ENCODE data around the gene ACOT7.

The ACOT7 gene

DNA sequence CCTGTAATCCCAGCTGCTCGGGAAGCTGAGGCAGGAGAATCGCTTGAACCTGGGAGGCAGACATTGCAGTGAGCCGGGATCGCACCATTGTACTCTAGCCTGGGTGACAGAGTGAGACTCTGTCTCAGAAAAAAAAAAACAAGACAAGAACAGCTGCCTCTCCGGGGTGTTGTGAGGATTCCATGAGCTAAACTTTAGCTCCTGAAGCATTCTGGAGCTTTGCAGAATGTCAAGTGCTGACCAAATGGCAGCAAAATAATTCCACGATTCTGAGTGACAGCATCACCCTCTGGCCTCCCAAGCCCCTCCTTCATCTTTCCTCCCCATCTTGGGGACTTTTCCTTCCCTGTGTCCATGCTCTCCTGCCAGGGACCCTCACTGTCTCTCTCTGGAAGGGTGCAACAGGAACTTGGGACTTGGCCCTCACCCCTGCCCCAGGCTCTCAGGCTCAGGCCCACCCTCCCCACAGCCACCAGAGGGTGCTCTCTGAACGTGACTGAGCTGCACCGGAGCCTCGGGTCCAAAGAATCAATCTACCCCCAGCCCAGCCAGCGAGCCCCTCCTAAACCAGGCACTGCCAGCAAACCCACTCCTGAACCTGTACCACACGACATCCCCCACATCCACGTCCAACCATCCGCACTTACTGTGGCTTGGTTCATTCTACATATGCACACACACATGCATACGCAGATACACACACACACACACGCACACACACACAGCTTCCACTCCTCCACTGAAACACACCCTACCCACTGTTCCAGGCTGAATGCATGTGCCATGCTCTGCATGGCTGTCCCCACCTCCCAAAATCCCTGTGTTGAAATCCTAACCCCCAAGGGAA, 45.7 kb downstream of the ACOT7 start:
- peak; percentile 41 to 55 (median 46) for DNase-seq (ENCODE audit: low read depth in 3 of 3)

DNA sequence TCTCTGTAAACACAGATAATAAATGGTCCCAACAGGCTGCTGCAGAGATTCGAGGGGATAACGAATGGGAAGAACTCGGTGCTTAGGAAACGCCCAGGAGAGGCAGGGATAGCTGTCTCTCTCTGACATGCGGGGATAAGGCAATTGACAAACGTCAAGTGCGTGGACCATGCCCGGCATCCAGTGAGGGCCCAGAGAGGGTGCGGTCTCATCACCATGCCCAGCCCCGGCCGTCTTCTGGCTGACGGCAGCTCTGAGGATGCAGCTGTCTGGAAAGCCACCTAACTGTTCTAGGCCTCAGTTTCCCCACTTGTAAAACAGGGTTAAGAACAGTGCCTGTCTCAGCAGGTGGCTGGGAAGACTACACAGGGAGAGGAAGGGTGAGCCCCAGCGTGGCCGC, 48.1 kb downstream of the ACOT7 start:
- no peak for DNase-seq (ENCODE audit: low read depth in 3 of 3)

GRCh38 chr1:6345009-6345408, 48.6 kb downstream of the ACOT7 start:
- no peak for DNase-seq (ENCODE audit: low read depth in 3 of 3)

GRCh38 chr1:6343506-6344405, 49.8 kb downstream of the ACOT7 start:
- DNase-seq (ENCODE audit: low read depth in 3 of 3), result peak in 2 of 3 experiments; percentile 29

- DNase-seq (ENCODE audit: low read depth in 3 of 3), result no peak
These were observed 51.5 kb downstream of the ACOT7 start for GRCh38 chr1:6342056-6342455.

DNA sequence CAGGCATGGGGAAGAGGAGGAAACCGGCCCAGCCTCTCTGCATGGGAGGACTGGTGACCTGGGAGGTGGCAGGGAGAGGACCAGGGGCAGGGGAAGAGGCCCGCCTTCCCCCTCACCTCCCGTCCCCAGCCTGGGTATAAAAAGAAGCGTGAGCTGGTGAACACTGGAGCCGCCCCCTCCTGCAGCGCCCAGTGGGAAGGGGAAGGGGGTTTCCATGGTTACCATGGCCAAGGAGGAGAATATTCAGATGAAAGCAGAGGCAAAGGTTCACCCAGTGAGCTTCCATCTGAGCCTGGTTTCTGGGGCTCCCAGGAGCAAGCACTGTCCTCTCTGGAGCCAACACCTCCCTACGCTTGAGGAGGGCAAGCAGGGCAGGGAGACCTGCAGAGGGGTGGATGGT, 54.9 kb downstream of the ACOT7 start:
- no peak for DNase-seq (ENCODE audit: low read depth in 3 of 3)

DNA sequence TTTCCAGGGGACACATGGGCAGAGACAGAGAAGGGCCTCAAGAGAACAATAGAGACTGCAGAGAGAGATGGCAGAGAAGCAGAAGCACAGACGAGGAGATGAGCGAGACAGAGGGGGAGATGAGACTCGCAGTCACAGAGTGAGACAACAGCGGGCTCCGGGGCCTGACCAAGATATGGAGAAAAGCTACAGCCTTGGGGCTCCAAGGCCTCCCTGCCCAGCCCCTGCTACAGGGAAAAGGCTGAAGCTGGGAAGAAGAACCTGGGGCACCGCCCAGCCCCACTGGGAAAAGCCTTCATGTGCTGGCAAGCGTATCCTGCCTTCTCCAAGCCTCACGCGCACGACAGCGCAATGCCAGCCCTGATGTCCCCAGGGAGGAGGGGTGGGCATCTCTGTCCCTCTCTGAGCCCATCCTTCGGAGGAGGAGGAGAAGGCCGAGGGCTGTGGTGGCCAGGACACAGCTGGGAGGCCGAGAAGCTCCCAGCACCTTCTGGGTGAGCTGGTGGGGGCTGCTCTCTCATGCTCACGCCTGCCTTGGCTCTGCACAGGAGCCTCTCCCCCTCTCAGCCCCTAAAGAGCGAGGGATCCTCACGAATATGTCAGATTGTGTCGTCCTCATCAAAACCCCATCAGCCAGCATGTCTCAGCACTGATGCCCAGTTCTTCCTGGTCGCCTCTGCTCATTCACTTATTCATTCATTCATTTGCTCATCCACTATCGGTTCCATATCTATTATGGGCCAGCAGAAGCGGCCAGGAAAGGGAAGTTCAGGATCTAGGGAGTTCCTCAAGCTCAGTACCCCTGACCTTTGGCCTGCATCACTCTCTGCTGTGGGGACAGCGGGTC, 56.6 kb downstream of the ACOT7 start:
- no peak for DNase-seq (ENCODE audit: low read depth in 3 of 3)

- no peak for DNase-seq (ENCODE audit: low read depth in 3 of 3)
These were observed 59.1 kb downstream of the ACOT7 start for GRCh38 chr1:6334261-6334993.

DNA sequence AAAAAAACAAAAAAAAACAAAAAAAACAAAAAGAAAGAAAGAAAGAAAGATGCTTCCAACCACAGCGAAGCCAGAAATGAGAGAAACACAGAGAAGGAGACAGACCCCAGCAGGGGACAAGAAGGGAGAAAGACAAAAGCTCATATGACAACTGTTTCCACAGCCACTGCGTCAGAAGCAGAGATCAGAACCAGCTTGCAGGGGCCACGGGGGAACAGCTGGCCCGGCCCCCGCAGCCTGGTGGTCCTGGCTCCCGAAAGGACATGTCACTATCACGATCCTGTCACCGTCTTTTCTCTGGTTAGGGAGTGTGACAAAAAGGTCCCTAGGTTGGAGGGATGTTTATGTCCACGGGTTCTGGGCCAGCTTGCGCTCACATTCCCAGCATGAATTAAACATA, 60.7 kb downstream of the ACOT7 start:
- no peak for DNase-seq (ENCODE audit: low read depth in 3 of 3)

- DNase-seq (ENCODE audit: low read depth in 3 of 3), result no peak
These were observed 61.9 kb downstream of the ACOT7 start for GRCh38 chr1:6331543-6332273.

DNA sequence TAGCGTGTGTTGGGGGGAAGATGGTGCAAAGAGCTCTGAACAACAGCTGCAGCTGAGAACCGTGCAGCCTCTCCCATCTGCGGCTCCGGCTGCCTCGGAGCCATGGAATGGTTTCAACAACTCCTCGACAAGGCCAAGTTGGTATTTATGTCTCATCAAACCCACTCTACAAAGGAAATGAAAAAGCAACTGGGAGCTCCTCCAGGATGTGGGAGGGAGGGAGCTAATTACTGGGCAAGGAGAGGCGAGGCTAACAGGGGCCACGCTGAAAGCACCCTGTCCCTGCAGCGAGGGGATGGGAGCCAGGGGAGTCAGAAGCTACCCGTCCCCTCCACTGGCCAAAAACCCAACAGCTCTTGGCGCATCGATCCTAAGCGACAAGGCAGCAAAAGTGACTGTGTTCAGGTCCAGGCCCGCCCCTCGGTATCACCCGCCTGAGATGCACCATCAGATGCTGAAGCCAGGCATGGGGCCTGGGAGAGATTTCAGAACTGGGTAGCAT, 63.1 kb downstream of the ACOT7 start:
- DNase-seq (ENCODE audit: low read depth in 3 of 3), result no peak

DNA sequence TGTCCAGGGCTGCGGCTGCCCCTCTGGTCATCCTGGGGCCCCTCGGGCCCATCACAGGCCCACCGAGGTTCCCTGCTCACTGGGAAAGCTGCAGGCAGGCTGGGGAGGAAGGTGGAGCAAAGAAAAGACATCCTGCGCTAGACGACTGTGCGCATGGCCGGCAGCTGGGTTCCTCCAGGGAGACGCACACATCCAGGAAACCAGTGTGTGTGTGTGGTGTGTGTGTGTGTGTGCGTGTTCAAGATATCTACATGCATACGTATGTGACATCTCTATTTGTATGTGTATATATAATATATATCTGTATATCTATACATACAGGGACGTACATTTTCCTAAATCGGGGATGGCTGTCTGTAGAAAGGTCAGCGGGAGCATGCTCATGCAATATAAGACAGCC, 63.7 kb downstream of the ACOT7 start:
- DNase-seq (ENCODE audit: low read depth in 3 of 3), result no peak

- DNase-seq (ENCODE audit: low read depth in 3 of 3), result no peak
These were observed 64.2 kb downstream of the ACOT7 start for GRCh38 chr1:6329396-6329795.

DNA sequence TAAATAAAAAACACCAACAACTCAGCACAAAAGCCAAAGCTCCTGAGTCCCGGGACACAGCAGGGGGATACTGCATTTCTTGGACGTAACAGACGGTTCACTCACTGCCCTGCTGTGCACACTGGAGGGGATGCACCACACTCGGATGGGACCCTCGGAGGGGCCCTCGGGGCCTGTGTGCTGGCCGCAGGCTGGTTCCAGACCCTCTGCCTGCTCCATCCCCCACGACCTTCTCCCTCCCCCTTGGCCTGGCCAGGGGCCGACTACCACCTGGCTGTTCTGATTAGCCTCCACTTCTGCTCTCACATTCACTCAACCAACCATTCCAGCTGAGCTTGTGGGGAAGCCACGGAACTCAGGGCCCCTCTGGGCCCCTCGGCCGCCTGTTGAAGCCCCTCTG, 64.9 kb downstream of the ACOT7 start:
- DNase-seq (ENCODE audit: low read depth in 3 of 3), result no peak

- no peak for DNase-seq (ENCODE audit: low read depth in 3 of 3)
These were observed 65.5 kb downstream of the ACOT7 start for GRCh38 chr1:6328091-6328490.

GRCh38 chr1:6325482-6325881, 68.1 kb downstream of the ACOT7 start:
- DNase-seq (ENCODE audit: low read depth in 3 of 3), result no peak

GRCh38 chr1:6322161-6322560, 71.4 kb downstream of the ACOT7 start:
- DNase-seq (ENCODE audit: low read depth in 3 of 3), result no peak

- no peak for DNase-seq (ENCODE audit: low read depth in 3 of 3)
These were observed 72.4 kb downstream of the ACOT7 start for GRCh38 chr1:6321205-6321604.

GRCh38 chr1:6317098-6317760, 76.3 kb downstream of the ACOT7 start:
- DNase-seq (ENCODE audit: low read depth in 3 of 3), result no peak
